ENCODE measurements around the gene CARD14.
"Not testable (repeated sequence)": the region's sequence is repeated elsewhere in the genome, so short reads cannot be mapped to it uniquely, and the experiment has no call there.

Gene CARD14

DNA sequence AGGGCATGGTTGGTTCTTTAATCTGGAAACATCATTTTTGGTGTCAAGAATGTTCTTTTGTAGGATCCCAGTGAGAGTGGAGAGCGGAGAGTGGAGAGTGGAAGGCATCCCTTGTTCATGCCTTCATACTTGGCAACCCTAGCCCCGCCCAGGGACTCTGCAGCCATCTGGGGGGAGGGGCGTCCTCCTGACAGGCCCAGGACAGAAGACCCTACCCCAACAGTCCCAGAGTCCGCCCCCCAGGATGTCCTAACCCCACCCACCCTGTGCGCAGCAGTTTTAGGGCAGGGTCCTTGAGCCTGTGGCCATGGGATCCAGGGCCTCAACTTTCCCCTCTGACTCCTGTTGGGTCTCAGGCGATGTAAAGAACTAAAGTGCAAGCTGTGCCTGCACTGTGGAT is 54.9 kb downstream of the CARD14 start:
- Mint-ChIP-seq H3K4me1 (peaks cover 8% of the 10 kb centered on the region), H3K27ac (no peak overlapping the region), H3K36me3 (peaks cover 4% of the 10 kb centered on the region), H3K27me3 (peaks cover 4% of the 10 kb centered on the region), H3K9me3 (no peaks in the 10 kb centered on the region), H3K4me3 (no peak overlapping the region)
- ATAC-seq (ENCODE audit: low read depth), result no peak
- no peak for DNase-seq (ENCODE audit: low spot score in 2 of 2)

DNA sequence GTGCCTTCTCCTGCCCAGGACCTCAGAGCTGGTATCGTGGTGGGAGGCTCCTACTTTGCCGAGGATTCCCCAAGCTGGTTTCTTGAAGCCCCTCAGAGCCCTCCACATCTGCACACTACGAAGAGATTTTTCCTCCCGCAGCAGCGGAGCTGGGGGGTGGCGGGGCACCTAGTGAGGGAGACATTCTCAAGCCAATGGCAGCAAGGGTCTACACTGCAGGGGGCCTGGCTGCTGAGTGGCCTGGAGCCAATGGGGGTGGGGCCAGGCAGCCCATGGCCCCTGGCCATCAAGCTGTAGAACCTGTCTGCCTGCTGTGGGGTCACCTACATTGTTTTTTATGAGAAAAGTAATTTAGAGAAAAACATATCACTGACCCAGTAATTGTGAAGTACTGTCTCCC is 55.4 kb downstream of the CARD14 start:
- Mint-ChIP-seq H3K4me3 (no peak overlapping the region), H3K27me3 (peaks cover 4% of the 10 kb centered on the region)
- ATAC-seq (ENCODE audit: low read depth), result no peak

DNA sequence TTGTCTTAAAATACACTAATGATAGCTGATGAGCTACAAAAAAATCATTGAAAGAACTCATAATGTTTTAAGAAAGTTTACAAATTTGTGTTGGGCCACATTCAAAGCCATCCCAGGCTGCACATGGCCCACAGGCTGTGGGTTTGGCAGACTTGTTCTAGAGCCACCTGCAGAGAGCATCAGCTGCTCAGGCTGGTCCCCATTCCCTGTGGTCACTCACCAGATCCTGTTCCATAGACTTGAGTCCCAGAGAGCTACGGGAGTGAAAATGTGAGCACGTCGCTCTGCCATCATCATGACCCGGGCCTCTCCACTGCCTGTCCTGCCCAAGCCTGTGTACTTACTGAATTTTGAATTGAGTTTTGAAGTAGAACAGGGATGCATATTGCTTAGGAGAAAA is 57.3 kb downstream of the CARD14 start:
- H3K9me3 Mint-ChIP-seq, result peaks cover 3% of the 10 kb centered on the region
- peaks cover 7% of the 10 kb centered on the region for H3K36me3 Mint-ChIP-seq
- H3K27ac Mint-ChIP-seq, result no peak overlapping the region
- DNase-seq (ENCODE audit: low spot score in 2 of 2) (no peak), ATAC-seq (ENCODE audit: low read depth) (no peak)
- peaks cover 4% of the 10 kb centered on the region for H3K4me1 Mint-ChIP-seq
- peaks cover 4% of the 10 kb centered on the region for H3K27me3 Mint-ChIP-seq
- H3K4me3 Mint-ChIP-seq, result no peak overlapping the region

More for the DNA sequence above, 55.4 kb downstream of the CARD14 start:
- Mint-ChIP-seq H3K27ac (no peak overlapping the region), H3K9me3 (no peaks in the 10 kb centered on the region), H3K36me3 (peaks cover 4% of the 10 kb centered on the region), H3K4me1 (peaks cover 4% of the 10 kb centered on the region)
- DNase-seq (ENCODE audit: low spot score in 2 of 2), result no peak

DNA sequence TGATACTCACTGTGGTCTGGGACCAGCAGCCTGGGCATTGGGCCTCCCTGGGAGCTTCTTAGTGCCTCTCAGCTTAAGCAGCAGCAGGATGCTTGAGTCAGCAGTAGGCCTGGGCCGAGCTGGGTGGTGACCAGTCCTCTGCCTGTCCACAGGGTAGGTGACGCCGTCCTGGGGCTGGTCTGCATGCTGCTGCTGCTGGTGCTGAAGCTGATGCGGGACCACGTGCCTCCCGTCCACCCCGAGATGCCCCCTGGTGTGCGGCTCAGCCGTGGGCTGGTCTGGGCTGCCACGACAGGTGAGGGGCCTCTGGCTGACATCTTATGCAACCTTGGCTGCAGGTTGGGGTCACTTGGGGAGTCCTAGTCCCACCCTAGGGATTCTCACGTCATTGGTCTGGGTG is 57.8 kb downstream of the CARD14 start:
- Mint-ChIP-seq H3K4me3 (no peak overlapping the region), H3K27me3 (peaks cover 4% of the 10 kb centered on the region), H3K27ac (no peak overlapping the region), H3K36me3 (peaks cover 10% of the 10 kb centered on the region), H3K9me3 (peaks cover 6% of the 10 kb centered on the region), H3K4me1 (peaks cover 4% of the 10 kb centered on the region)
- no peak for ATAC-seq (ENCODE audit: low read depth)
- DNase-seq (ENCODE audit: low spot score in 2 of 2), result no peak

DNA sequence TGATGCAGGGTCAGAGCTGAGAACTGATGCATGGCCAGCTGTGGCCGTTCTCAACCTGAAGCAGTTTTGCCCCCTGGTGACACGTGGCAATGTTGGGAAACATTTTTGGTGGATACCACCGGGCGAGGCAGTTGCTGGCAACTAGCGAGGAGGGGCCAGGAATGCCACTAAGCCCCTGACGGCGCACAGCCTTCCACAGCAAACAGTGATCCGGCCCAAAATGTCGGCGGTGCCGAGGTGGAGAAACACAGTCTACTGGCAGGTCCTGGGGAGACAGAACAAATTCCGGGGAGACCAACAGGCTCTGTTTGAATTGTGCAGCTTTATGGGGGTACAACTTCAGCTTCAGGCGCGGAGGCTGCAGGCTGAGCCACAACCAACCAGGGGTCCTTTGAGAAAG is 58.6 kb downstream of the CARD14 start:
- no peak for DNase-seq (ENCODE audit: low spot score in 2 of 2)
- Mint-ChIP-seq H3K36me3 (peaks cover 11% of the 10 kb centered on the region), H3K4me1 (peaks cover 4% of the 10 kb centered on the region), H3K27ac (no peak overlapping the region), H3K9me3 (peaks cover 8% of the 10 kb centered on the region), H3K27me3 (peaks cover 4% of the 10 kb centered on the region), H3K4me3 (no peak overlapping the region)
- ATAC-seq (ENCODE audit: low read depth), result no peak

DNA sequence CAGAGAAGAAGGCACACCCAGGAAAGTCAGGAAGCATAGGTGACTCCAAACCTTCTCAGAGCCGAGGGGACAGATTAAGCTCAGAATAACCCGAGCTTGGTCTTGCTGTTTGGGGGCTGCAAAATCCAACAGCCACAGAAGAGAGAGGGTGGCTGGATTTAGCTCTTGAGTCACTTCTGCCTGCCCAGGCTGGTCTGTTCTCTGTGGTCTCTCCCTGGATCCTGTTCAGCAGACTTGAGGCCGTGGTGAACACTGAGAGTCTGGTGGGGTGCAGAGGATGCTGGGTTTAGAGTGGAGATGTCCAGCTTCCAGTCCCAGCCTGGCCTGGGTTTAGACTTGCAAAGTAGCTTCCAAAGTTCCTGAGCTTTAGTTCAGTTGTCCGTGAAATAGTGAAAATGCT is 59.2 kb downstream of the CARD14 start:
- Mint-ChIP-seq H3K27ac (no peak overlapping the region), H3K4me3 (no peak overlapping the region), H3K9me3 (peaks cover 8% of the 10 kb centered on the region), H3K27me3 (peaks cover 3% of the 10 kb centered on the region), H3K4me1 (peaks cover 3% of the 10 kb centered on the region), H3K36me3 (peaks cover 13% of the 10 kb centered on the region)
- no peak for ATAC-seq (ENCODE audit: low read depth)
- DNase-seq (ENCODE audit: low spot score in 2 of 2), result no peak

DNA sequence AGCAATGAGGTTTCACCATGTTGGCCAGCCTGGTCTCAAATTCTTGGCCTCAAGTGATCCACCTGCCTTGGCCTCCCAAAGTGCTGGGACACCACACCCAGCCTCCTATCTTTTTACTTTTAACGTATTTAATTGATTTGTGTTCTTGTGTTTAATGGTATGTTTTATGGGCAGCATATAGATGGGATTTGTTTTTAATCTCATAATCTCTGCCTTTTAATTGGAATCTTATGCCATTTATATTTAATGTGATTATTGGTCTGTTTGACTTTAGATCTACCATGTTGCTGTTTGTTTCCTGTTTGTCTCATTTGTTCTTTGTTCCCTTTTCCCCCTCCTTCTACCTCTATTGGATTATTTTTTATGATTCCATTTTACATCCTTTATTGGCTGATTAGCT is 62.6 kb downstream of the CARD14 start:
- Mint-ChIP-seq H3K4me1 (no peaks in the 10 kb centered on the region), H3K27me3 (no peaks in the 10 kb centered on the region), H3K27ac (no peak overlapping the region), H3K9me3 (peaks cover 10% of the 10 kb centered on the region), H3K36me3 (peaks cover 15% of the 10 kb centered on the region), H3K4me3 (no peak overlapping the region)
- DNase-seq (ENCODE audit: low spot score in 2 of 2), result no peak
- no peak for ATAC-seq (ENCODE audit: low read depth)

DNA sequence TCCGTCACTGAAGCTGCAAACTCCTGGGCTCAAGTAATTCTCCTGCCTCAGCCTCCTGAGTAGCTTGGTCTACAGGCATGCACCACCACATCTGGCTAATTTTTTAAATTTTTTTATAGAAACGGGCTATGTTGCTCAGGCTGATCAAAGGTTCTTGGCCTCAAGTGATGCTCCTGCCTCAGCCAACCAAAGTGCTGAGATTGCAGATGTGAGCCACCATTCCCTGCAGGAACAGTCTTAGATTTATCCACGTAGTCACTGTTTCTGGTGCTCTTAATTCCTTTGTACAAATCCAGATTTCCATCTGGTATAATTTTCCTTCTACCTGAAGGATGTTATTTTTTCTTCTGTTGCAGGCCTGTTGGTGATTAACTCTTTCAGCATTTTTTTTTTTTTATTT is 63.4 kb downstream of the CARD14 start:
- H3K36me3 Mint-ChIP-seq, result peaks cover 15% of the 10 kb centered on the region
- H3K27me3 Mint-ChIP-seq, result no peaks in the 10 kb centered on the region
- no peak for ATAC-seq (ENCODE audit: low read depth)
- peaks cover 10% of the 10 kb centered on the region for H3K9me3 Mint-ChIP-seq
- no peak for DNase-seq (ENCODE audit: low spot score in 2 of 2)
- no peak overlapping the region for H3K4me3 Mint-ChIP-seq
- no peaks in the 10 kb centered on the region for H3K4me1 Mint-ChIP-seq
- H3K27ac Mint-ChIP-seq, result no peak overlapping the region

DNA sequence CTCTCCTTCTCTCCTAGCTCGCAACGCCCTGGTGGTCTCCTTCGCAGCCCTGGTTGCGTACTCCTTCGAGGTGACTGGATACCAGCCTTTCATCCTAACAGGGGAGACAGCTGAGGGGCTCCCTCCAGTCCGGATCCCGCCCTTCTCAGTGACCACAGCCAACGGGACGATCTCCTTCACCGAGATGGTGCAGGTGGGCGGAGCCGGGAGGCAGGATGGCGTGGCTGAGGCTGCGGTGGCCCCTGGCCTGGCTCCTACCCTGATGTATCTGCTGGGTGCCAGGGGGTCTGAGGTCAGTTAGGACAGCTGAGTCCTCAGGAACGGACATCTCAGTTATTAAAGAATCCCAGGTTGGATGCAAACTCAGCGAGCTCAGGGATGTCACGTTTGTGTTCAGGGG is 67.1 kb downstream of the CARD14 start:
- DNase-seq (ENCODE audit: low spot score in 2 of 2), result no peak
- H3K36me3 Mint-ChIP-seq, result peaks cover 15% of the 10 kb centered on the region
- no peaks in the 10 kb centered on the region for H3K4me1 Mint-ChIP-seq
- ATAC-seq (ENCODE audit: low read depth), result no peak
- no peak overlapping the region for H3K27ac Mint-ChIP-seq
- no peak overlapping the region for H3K4me3 Mint-ChIP-seq
- H3K27me3 Mint-ChIP-seq, result no peaks in the 10 kb centered on the region
- peaks cover 8% of the 10 kb centered on the region for H3K9me3 Mint-ChIP-seq

DNA sequence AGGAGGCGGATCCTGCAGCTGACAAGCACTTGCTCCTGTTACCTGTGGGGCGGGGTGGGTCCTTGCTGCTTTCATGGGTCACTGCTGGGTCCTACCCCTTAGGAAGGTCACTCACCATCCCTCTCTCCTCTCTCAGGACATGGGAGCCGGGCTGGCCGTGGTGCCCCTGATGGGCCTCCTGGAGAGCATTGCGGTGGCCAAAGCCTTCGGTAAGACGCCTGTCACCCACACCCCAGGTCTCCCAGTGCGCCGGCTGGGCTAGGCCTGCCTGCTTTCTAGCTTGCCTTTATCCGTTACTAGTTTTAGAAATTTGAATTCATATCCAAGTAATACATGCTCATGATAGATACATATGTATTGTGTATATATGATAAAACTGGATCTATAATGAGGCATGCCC is 67.6 kb downstream of the CARD14 start:
- no peaks in the 10 kb centered on the region for H3K4me1 Mint-ChIP-seq
- peaks cover 8% of the 10 kb centered on the region for H3K9me3 Mint-ChIP-seq
- DNase-seq (ENCODE audit: low spot score in 2 of 2) (no peak), ATAC-seq (ENCODE audit: low read depth) (no peak)
- H3K4me3 Mint-ChIP-seq, result no peak overlapping the region
- H3K36me3 Mint-ChIP-seq, result peaks cover 14% of the 10 kb centered on the region
- H3K27me3 Mint-ChIP-seq, result no peaks in the 10 kb centered on the region
- no peak overlapping the region for H3K27ac Mint-ChIP-seq

DNA sequence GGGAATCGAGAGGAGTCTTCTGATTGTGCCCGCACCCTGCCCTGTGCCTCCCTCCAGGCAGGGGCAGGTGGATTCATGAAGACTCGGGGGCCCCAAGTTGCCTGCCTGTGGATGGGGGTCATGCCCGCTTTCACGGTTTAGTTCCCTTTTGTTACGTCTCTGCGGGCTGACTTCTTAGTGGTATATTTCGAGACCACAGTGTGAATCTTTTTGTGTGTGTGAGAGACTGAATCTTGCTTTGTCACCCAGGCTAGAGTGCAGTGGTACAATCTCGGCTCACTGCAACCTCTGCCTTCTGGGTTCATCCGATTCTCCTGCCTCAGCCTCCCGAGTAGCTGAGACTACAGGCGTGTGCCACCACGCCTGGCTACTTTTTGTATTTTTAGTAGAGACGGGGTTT is 72.7 kb downstream of the CARD14 start:
- Mint-ChIP-seq H3K4me1 (no peaks in the 10 kb centered on the region), H3K36me3 (peaks cover 3% of the 10 kb centered on the region), H3K4me3 (no peak overlapping the region), H3K9me3 (no peaks in the 10 kb centered on the region), H3K27me3 (no peaks in the 10 kb centered on the region), H3K27ac (no peak overlapping the region)
- ATAC-seq (ENCODE audit: low read depth) (no peak), DNase-seq (ENCODE audit: low spot score in 2 of 2) (no peak)

DNA sequence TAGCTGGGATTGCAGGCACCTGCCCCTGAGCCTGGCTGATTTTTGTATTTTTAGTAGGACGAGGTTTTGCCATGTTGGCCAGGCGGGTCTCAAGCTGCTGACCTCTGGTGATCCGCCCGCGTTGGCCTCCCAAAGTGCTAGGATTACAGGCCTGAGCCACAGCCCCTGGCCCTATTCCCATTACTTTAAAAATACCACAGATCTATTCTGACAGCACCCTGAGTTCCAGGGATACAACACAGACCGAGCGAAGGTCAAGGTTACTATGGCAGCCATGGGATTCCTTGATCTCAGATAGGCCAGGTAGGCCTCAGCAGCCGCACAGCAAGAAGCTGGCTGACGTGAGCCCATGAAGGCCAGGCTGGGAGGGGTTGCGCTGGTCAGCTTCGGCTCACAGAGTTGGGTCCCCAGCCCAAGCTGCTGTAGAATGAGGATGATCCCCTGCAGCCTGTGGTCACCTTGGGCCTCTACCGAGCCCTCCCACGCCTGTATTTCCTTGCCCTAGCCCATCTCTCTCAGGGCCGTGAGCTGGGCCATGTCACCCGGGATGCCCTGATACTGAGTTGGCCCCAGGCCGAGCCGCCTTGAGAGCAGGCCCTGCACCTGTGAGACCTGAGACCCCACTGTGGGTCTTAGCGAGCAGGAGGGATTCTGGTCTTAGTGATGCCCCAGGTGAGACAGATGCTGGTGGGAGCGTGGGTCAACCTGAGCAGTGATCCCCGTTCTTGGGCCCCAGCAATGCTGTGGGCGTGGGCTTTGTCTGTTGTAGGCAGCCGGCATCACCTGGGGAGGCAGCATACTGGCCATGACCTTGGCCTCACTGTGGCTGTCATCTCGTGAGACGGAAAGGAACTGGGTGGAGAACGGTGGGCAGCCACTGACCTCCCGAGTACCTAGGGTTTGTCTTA is 74.0 kb downstream of the CARD14 start:
- DNase-seq (ENCODE audit: low spot score in 2 of 2) (no peak), ATAC-seq (ENCODE audit: low read depth) (no peak)
- no peaks in the 10 kb centered on the region for H3K36me3 Mint-ChIP-seq
- no peaks in the 10 kb centered on the region for H3K4me1 Mint-ChIP-seq
- H3K27ac Mint-ChIP-seq, result no peak overlapping the region
- H3K27me3 Mint-ChIP-seq, result no peaks in the 10 kb centered on the region
- no peaks in the 10 kb centered on the region for H3K9me3 Mint-ChIP-seq
- H3K4me3 Mint-ChIP-seq, result no peak overlapping the region

DNA sequence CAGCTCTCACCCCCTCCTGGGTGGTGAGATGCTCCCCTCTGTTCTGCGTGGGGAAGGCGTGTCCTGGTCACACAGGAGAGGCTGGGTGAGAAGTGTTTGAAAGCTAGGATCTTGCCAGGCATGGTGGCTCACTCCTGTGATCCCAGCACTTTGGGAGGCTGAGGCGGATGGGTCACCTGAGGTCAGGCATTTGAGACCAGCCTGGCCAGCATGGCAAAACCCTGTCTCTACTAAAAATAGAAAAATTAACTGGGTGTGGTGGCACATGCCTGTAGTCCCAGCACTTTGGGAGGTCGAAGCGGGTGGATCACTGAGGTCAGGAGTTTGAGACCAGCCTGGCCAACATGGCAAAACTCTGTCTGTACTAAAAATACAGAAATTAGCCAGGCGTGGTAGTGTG is 74.6 kb downstream of the CARD14 start:
- H3K4me3 Mint-ChIP-seq; H3K27ac Mint-ChIP-seq; DNase-seq (ENCODE audit: low spot score in 2 of 2); ATAC-seq (ENCODE audit: low read depth); H3K9me3 Mint-ChIP-seq; H3K27me3 Mint-ChIP-seq; H3K4me1 Mint-ChIP-seq; H3K36me3 Mint-ChIP-seq: not testable (repeated sequence)

DNA sequence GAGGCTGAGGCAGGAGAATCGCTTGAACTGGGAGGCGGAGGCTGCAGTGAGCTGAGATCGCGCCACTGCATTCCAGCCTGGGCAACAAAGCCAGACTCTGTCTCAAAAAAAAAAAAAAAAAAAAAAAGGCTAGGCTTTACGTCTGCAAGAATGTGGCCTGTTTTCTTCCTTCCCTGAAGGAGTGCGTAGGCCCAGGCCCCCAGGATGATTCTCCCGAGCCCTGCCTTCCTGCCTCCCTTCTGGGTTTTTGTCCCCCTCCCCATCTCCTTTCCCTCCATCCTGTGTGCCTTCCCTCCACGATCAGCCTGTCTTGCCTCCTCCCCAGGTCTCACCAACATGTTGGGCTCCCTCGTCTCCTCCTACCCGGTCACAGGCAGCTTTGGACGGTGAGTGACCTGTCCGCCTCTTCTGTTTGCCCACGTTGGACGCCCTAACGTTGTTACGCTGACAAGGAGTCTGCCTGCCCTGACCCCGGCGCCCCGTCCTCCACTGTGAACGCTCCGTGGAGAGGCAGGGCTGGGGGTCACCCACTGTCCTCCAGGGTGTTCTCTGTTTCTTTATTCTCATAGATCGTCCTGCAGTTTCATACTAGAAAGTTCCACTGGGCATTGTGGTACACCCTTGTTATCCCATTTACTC is 75.2 kb downstream of the CARD14 start:
- Mint-ChIP-seq H3K4me1 (no peaks in the 10 kb centered on the region), H3K4me3 (no peak overlapping the region), H3K36me3 (no peaks in the 10 kb centered on the region), H3K9me3 (no peaks in the 10 kb centered on the region), H3K27ac (no peak overlapping the region), H3K27me3 (no peaks in the 10 kb centered on the region)
- DNase-seq (ENCODE audit: low spot score in 2 of 2), result no peak
- no peak for ATAC-seq (ENCODE audit: low read depth)
